Activated naive CD4-positive, alpha-beta T cell treated with anti-CD3 and anti-CD28 coated beads for 36 hours (primary cell): ENCODE results near the gene AKT3. TPM values are rescaled to one million over a fixed set of nuclear protein-coding genes. Genes with fewer than 3 reads are reported as not detected.
A peak's percentile ranks its signal among the peaks of the same experiment; 100 is the strongest.

Experiments used
- CTCF ChIA-PET: fragments of 350-600 bp; sonication (Branson Sonifier 250); formaldehyde crosslinking; loops from one replicate; lab custom pipeline; 2021; ENCODE audit warnings: antibody characterized with exemption; lab: Charles Lee
- DNase-seq: peaks from one replicate; pipeline ENCODE4 v3.0.0-alpha.2; 2020
- H3K27ac Mint-ChIP-seq: one replicate; pipeline ENCODE4 v1.8.0; 2021; ENCODE audit warnings: mild to moderate bottlenecking, mixed read lengths
- H3K27me3 Mint-ChIP-seq: one replicate; pipeline ENCODE4 v1.8.0; 2021; ENCODE audit warnings: low read depth, mixed read lengths
- H3K36me3 Mint-ChIP-seq: one replicate; pipeline ENCODE4 v1.8.0; 2021; ENCODE audit warnings: low read depth, mixed read lengths
- H3K4me1 Mint-ChIP-seq: one replicate; pipeline ENCODE4 v1.8.0; 2021; ENCODE audit warnings: low read depth, mixed read lengths
- H3K4me3 Mint-ChIP-seq: one replicate; pipeline ENCODE4 v1.8.0; 2021; ENCODE audit warnings: mild to moderate bottlenecking, moderate library complexity, mixed read lengths
- H3K9me3 Mint-ChIP-seq: one replicate; pipeline ENCODE4 v1.8.0; 2021; ENCODE audit warnings: mixed read lengths
- intact Hi-C: fragments of 100-400 bp; cut with micrococcal nuclease; formaldehyde crosslinking; loops from one replicate; pipeline ENCODE4 v1.15.1; 2023
- total RNA-seq, 2 experiments: library from RNA; stranded (reverse); gene quantifications; one replicate each; pipeline ENCODE4 v1.2.3, GENCODE V29; 2021

AKT3 gene
- total RNA-seq, 2 experiments from 2014 or later, result 19.1 to 21.5 TPM

- intact Hi-C loops, result no loop called here
These were observed 264.1 kb downstream of the AKT3 start for GRCh38 chr1:243585982-243586381.

GRCh38 chr1:243582326-243582725, 267.7 kb downstream of the AKT3 start:
- H3K9me3 Mint-ChIP-seq, result peaks cover 43% of the 10 kb centered on the region
- no peak overlapping the region for H3K27ac Mint-ChIP-seq
- no peaks in the 10 kb centered on the region for H3K4me1 Mint-ChIP-seq
- no peaks in the 10 kb centered on the region for H3K27me3 Mint-ChIP-seq
- CTCF ChIA-PET, result interaction anchor here (0.6 kb wide), 1 partner anchor 169 kb away, joined by 4 read pairs; no protein-coding TSS in a partner anchor
- no peak for DNase-seq
- H3K36me3 Mint-ChIP-seq, result peaks cover 52% of the 10 kb centered on the region
- H3K4me3 Mint-ChIP-seq, result no peak overlapping the region
- intact Hi-C loops, result no loop called here

More at GRCh38 chr1:243585982-243586381, 264.1 kb downstream of the AKT3 start:
- no peak for DNase-seq
- no peak overlapping the region for H3K4me3 Mint-ChIP-seq
- H3K4me1 Mint-ChIP-seq, result peaks cover 9% of the 10 kb centered on the region
- no peaks in the 10 kb centered on the region for H3K27me3 Mint-ChIP-seq
- H3K9me3 Mint-ChIP-seq, result peaks cover 50% of the 10 kb centered on the region
- no peak overlapping the region for H3K27ac Mint-ChIP-seq
- H3K36me3 Mint-ChIP-seq, result peaks cover 63% of the 10 kb centered on the region
- CTCF ChIA-PET, result no interaction called here

- H3K4me3 Mint-ChIP-seq, result no peak overlapping the region
- peaks cover 53% of the 10 kb centered on the region for H3K36me3 Mint-ChIP-seq
- DNase-seq, result no peak
- H3K9me3 Mint-ChIP-seq, result peaks cover 43% of the 10 kb centered on the region
- peak overlapping the region; percentile 37 for H3K27ac Mint-ChIP-seq
- CTCF ChIA-PET, result no interaction called here
- no peaks in the 10 kb centered on the region for H3K4me1 Mint-ChIP-seq
- intact Hi-C loops, result no loop called here
- no peaks in the 10 kb centered on the region for H3K27me3 Mint-ChIP-seq
These were observed 269.1 kb downstream of the AKT3 start for GRCh38 chr1:243580984-243581383.

GRCh38 chr1:243580072-243580471, 270.0 kb downstream of the AKT3 start:
- CTCF ChIA-PET, result no interaction called here
- DNase-seq, result no peak
- Mint-ChIP-seq H3K27me3 (no peaks in the 10 kb centered on the region), H3K4me1 (no peaks in the 10 kb centered on the region), H3K36me3 (peaks cover 46% of the 10 kb centered on the region), H3K27ac (no peak overlapping the region), H3K9me3 (peaks cover 35% of the 10 kb centered on the region), H3K4me3 (no peak overlapping the region)
- intact Hi-C loops, result no loop called here

- CTCF ChIA-PET, result no interaction called here
- H3K36me3 Mint-ChIP-seq, result peaks cover 26% of the 10 kb centered on the region
- H3K4me1 Mint-ChIP-seq, result no peaks in the 10 kb centered on the region
These were observed 275.0 kb downstream of the AKT3 start for GRCh38 chr1:243575070-243575469.

GRCh38 chr1:243572940-243573339, 277.1 kb downstream of the AKT3 start:
- Mint-ChIP-seq H3K27me3 (no peaks in the 10 kb centered on the region), H3K36me3 (peaks cover 22% of the 10 kb centered on the region), H3K4me1 (no peaks in the 10 kb centered on the region), H3K4me3 (no peak overlapping the region), H3K9me3 (peaks cover 5% of the 10 kb centered on the region), H3K27ac (no peak overlapping the region)
- intact Hi-C loops, result no loop called here
- CTCF ChIA-PET, result no interaction called here
- DNase-seq, result no peak

More at GRCh38 chr1:243575070-243575469, 275.0 kb downstream of the AKT3 start:
- peaks cover 5% of the 10 kb centered on the region for H3K9me3 Mint-ChIP-seq
- no peak for DNase-seq
- intact Hi-C loops, result no loop called here
- H3K4me3 Mint-ChIP-seq, result no peak overlapping the region
- no peaks in the 10 kb centered on the region for H3K27me3 Mint-ChIP-seq
- H3K27ac Mint-ChIP-seq, result no peak overlapping the region

- intact Hi-C loops, result no loop called here
- Mint-ChIP-seq H3K4me3 (no peak overlapping the region), H3K27me3 (no peaks in the 10 kb centered on the region), H3K36me3 (peaks cover 15% of the 10 kb centered on the region), H3K9me3 (no peaks in the 10 kb centered on the region), H3K27ac (no peak overlapping the region), H3K4me1 (no peaks in the 10 kb centered on the region)
- CTCF ChIA-PET, result no interaction called here
- no peak for DNase-seq
These were observed 281.2 kb downstream of the AKT3 start for GRCh38 chr1:243568793-243569192.

- CTCF ChIA-PET, result no interaction called here
- Mint-ChIP-seq H3K36me3 (peaks cover 24% of the 10 kb centered on the region), H3K27me3 (no peaks in the 10 kb centered on the region), H3K27ac (no peak overlapping the region), H3K4me3 (no peak overlapping the region), H3K9me3 (peaks cover 4% of the 10 kb centered on the region), H3K4me1 (peaks cover under 1% of the 10 kb centered on the region)
- no peak for DNase-seq
- intact Hi-C loops, result no loop called here
These were observed 285.2 kb downstream of the AKT3 start for GRCh38 chr1:243564814-243565213.

- peaks cover 2% of the 10 kb centered on the region for H3K4me1 Mint-ChIP-seq
- H3K27ac Mint-ChIP-seq, result no peak overlapping the region
These were observed 286.3 kb downstream of the AKT3 start for GRCh38 chr1:243563732-243564131.

GRCh38 chr1:243562473-243562872, 287.6 kb downstream of the AKT3 start:
- Mint-ChIP-seq H3K27me3 (no peaks in the 10 kb centered on the region), H3K36me3 (peaks cover 22% of the 10 kb centered on the region), H3K4me3 (no peak overlapping the region), H3K4me1 (peaks cover 2% of the 10 kb centered on the region), H3K27ac (no peak overlapping the region), H3K9me3 (peaks cover 4% of the 10 kb centered on the region)
- CTCF ChIA-PET, result no interaction called here
- intact Hi-C loops, result no loop called here
- no peak for DNase-seq

More at GRCh38 chr1:243563732-243564131, 286.3 kb downstream of the AKT3 start:
- no peaks in the 10 kb centered on the region for H3K27me3 Mint-ChIP-seq
- no peak overlapping the region for H3K4me3 Mint-ChIP-seq
- H3K36me3 Mint-ChIP-seq, result peaks cover 22% of the 10 kb centered on the region
- CTCF ChIA-PET, result no interaction called here
- intact Hi-C loops, result no loop called here
- peaks cover 4% of the 10 kb centered on the region for H3K9me3 Mint-ChIP-seq
- no peak for DNase-seq

GRCh38 chr1:243561588-243562319, 288.3 kb downstream of the AKT3 start:
- Mint-ChIP-seq H3K4me3 (no peak overlapping the region), H3K27me3 (no peaks in the 10 kb centered on the region), H3K27ac (no peak overlapping the region), H3K4me1 (peaks cover 2% of the 10 kb centered on the region), H3K9me3 (peaks cover 4% of the 10 kb centered on the region), H3K36me3 (peaks cover 22% of the 10 kb centered on the region)
- intact Hi-C loops, result no loop called here
- CTCF ChIA-PET, result no interaction called here
- DNase-seq, result no peak

GRCh38 chr1:243559575-243560162, 290.4 kb downstream of the AKT3 start:
- CTCF ChIA-PET, result no interaction called here
- Mint-ChIP-seq H3K27me3 (no peaks in the 10 kb centered on the region), H3K36me3 (peaks cover 20% of the 10 kb centered on the region), H3K4me1 (peaks cover 2% of the 10 kb centered on the region), H3K27ac (no peak overlapping the region), H3K4me3 (no peak overlapping the region), H3K9me3 (peaks cover 4% of the 10 kb centered on the region)
- DNase-seq, result no peak
- intact Hi-C loops, result no loop called here

- no peaks in the 10 kb centered on the region for H3K27me3 Mint-ChIP-seq
- no peak overlapping the region for H3K27ac Mint-ChIP-seq
- no peak overlapping the region for H3K4me3 Mint-ChIP-seq
- H3K4me1 Mint-ChIP-seq, result peaks cover 2% of the 10 kb centered on the region
- CTCF ChIA-PET, result no interaction called here
- peaks cover 4% of the 10 kb centered on the region for H3K9me3 Mint-ChIP-seq
- no peak for DNase-seq
- intact Hi-C loops, result no loop called here
- peaks cover 14% of the 10 kb centered on the region for H3K36me3 Mint-ChIP-seq
These were observed 291.5 kb downstream of the AKT3 start for GRCh38 chr1:243558576-243558975.
